ENCODE measurements around the gene UGT3A2.
"Not testable (repeated sequence)": the region's sequence is repeated elsewhere in the genome, so short reads cannot be mapped to it uniquely, and the experiment has no call there.

The UGT3A2 gene

GRCh38 chr5:36054647-36055046 lies 12.0 kb downstream of the UGT3A2 start:
- DNase-seq (ENCODE audit: low read depth in 2 of 2, low spot score in 1 of 2), result no peak

DNA sequence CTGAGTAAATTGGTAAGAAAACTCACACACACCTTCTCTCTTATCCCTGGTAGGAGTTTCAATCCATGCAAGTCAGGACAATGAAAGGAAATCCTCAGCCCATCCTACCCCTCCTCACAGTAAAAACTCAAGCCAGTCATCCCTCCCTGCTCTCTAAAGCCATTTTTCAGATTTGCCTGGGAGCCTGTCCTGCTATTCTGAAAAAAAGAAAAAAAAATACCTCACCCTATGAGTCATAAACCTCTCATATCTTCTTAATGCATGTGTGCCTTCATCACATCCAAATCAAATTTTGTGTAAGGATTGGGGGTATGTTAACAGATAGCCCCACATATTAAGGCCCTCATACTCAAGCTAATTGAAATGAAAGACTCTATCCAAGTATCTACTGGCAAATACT lies 14.1 kb downstream of the UGT3A2 start:
- DNase-seq (ENCODE audit: low read depth in 2 of 2, low spot score in 1 of 2), result no peak

DNA sequence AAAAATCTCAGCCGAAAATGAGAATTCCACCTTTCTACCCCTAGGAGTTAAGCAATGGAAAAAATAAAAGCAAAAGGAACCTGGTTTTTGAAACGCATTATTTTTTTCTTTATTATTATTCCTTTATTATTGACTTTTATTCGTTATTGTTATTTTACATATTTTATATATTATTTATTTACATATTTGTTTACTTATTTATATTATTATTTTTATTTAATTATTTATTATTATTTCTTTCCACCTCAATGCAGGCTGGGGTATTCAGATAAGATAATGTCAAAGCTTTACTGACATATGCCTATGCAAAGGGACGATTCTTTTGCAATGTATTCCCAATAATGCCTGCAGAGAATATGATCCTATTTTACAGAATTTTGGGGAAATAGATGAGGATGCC lies 16.7 kb downstream of the UGT3A2 start:
- DNase-seq (ENCODE audit: low read depth in 2 of 2, low spot score in 1 of 2), result no peak

DNA sequence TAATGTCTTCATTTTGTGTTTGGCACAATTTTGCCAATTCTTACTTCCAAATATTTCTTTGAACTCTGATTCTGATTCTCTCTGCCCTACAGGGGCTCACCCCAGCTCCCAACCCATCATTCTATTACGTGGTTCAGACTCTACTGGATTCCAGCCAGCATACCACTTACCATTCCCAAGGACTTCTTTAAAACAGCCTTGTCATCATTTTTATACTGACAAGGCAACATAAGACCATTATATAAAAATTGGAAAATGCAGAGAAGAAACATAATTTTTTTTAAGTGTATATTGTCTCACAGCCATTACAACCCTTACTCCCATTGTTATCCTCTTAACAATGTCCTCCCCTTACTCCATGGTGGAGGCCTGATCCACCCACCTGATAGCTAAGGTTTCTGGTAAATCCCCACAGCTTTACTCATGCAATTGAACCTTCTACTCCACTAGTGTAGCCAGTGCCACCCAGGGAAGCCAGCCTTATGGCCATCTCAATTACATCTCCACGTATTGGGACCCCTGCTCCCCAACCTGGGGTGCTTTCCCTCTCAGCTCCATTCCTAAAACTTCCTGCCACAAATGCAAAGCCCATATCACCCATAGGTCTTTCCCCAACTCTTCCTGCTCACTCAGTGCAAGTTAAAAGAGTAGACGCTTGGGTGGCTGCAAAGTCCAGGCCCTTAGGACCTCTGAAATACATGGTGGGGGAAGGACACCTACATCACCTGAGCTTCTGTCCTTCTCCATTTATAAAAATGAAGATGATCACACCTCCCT lies 19.1 kb downstream of the UGT3A2 start:
- no peak for DNase-seq (ENCODE audit: low read depth in 2 of 2, low spot score in 1 of 2)

- DNase-seq (ENCODE audit: low read depth in 2 of 2, low spot score in 1 of 2), result no peak
These were observed 20.8 kb downstream of the UGT3A2 start for GRCh38 chr5:36045895-36046294.

- DNase-seq (ENCODE audit: low read depth in 2 of 2, low spot score in 1 of 2), result no peak
These were observed 25.2 kb downstream of the UGT3A2 start for GRCh38 chr5:36041537-36041845.

GRCh38 chr5:36040651-36041536 lies 25.8 kb downstream of the UGT3A2 start:
- no peak for DNase-seq (ENCODE audit: low read depth in 2 of 2, low spot score in 1 of 2)

- DNase-seq (ENCODE audit: low read depth in 2 of 2, low spot score in 1 of 2), result no peak
These were observed 31.0 kb downstream of the UGT3A2 start for GRCh38 chr5:36035696-36036095.

GRCh38 chr5:36034536-36035134 lies 32.0 kb downstream of the UGT3A2 start:
- DNase-seq (ENCODE audit: low read depth in 2 of 2, low spot score in 1 of 2), result not testable (repeated sequence)

GRCh38 chr5:36033486-36033885 lies 33.2 kb downstream of the UGT3A2 start:
- no peak for DNase-seq (ENCODE audit: low read depth in 2 of 2, low spot score in 1 of 2)

GRCh38 chr5:36033047-36033446 lies 33.6 kb downstream of the UGT3A2 start:
- DNase-seq (ENCODE audit: low read depth in 2 of 2, low spot score in 1 of 2), result no peak

DNA sequence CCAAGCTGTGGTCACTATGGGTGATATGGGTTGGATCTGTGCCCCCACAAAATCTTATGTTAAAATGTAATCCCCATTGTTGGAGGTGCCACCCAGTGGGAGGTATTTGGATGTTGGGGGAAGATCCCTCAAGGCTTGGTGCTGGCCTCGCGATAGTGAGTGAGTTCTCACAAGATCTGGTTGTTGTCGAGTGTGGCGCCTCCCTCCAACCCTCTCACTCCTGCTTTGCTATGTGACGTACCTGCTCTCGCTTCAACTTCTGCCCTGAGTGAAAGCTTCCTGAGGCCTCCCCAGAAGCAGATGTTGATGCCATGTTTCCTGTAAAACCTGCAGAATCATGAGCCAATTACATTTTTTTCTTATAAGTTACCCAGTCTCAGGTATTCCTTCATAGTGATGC lies 35.5 kb downstream of the UGT3A2 start:
- no peak for DNase-seq (ENCODE audit: low read depth in 2 of 2, low spot score in 1 of 2)

GRCh38 chr5:36029914-36030313 lies 36.8 kb downstream of the UGT3A2 start:
- DNase-seq (ENCODE audit: low read depth in 2 of 2, low spot score in 1 of 2), result no peak

GRCh38 chr5:36028816-36029465 lies 37.7 kb downstream of the UGT3A2 start:
- DNase-seq (ENCODE audit: low read depth in 2 of 2, low spot score in 1 of 2), result no peak

- DNase-seq (ENCODE audit: low read depth in 2 of 2, low spot score in 1 of 2), result no peak
These were observed 39.0 kb downstream of the UGT3A2 start for GRCh38 chr5:36027711-36028110.

- no peak for DNase-seq (ENCODE audit: low read depth in 2 of 2, low spot score in 1 of 2)
These were observed 39.8 kb downstream of the UGT3A2 start for GRCh38 chr5:36026706-36027465.

DNA sequence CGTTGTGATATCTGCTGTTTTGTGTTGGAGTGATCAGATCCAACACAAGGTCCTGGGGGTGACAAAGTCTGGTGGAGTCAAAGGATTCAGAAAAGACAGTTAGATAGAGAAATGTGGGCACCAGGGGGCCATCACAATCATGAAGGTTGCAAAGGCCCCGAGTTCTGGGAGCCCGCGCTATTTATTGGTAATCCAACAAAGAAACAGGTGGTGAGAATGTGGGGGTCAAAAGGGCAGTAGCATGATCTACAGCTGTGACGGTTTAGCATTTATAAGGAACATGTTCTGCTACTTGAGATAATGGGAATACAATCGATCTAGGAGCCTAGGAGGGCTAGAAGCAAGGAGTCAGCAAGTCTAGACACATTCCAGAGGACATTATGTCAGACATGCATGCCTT lies 44.4 kb downstream of the UGT3A2 start:
- not testable (repeated sequence) for DNase-seq (ENCODE audit: low read depth in 2 of 2, low spot score in 1 of 2)

DNA sequence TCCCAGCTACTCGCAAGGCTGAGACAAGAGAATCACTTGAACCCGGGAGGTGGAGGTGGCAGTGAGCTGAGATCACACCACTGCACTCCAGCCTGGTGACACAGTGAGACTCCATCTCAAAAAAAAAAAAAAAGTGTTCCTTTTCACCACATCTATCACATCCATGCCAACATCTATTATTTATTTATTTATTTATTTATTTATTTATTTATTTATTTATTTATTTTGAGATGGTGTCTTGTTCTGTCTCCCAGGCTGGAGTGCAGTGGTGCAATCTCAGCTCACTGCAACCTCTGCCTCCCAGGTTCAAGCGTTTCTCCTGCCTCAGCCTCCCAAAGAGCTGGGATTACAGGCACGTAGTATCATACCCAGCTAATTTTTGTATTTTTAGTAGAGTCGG lies 47.1 kb downstream of the UGT3A2 start:
- not testable (repeated sequence) for DNase-seq (ENCODE audit: low read depth in 2 of 2, low spot score in 1 of 2)

DNA sequence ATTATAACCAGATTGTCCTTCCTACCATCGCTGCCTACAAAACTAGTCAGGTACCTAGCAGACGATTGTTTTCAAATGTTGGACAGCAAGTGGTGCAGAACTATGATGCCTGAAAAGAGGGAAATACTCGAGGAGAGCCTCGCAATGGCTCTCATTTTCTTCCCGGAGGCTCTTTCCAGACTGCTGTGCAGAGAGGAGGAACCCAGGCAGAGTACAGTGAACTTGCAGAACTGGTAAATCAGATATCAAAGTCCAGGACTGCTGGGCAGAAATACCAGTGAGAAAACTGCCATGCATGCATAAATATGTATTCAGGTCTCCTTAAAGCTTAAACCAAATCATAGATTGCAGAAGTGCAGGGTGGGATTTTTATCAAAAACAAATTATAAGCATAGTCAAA lies 49.1 kb downstream of the UGT3A2 start:
- no peak for DNase-seq (ENCODE audit: low read depth in 2 of 2, low spot score in 1 of 2)

DNA sequence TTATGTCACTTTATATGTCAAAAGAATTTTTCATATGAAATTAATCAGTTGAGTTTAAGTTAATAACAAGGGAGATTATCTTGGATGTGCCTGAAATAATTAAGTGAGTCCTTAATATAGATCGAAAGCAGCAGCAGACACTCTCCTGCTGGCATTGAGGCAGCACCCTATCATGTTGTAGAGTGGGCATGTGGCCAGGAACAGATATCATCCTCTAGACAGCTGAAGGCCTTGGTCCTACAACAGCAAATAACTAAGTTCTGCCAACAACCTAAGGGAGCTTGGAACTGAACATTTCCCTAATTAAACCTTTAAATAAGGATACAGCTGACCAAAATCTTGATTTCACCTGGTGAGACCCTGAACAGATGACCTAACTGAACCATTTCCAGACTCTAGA lies 49.7 kb downstream of the UGT3A2 start:
- no peak for DNase-seq (ENCODE audit: low read depth in 2 of 2, low spot score in 1 of 2)

DNA sequence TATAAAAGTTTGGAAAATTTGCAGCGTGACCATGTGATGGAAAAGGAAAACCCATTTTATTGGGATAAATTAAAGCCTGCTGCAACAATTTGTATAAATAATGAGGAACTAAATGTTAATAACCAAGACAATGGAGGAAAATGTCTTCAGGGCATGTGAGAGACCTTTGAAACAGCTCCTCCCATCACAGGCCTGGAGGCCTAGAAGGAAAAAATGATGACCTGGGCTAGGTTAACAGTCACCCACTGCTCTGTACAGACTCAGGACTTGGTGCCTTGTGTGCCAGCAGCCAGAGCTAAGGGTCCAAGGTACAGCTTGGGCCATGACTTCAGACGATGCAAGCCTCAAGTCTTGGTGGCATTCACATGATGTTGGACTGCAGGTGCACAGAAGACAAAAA lies 53.5 kb downstream of the UGT3A2 start:
- DNase-seq (ENCODE audit: low read depth in 2 of 2, low spot score in 1 of 2), result no peak

Data from stimulated activated CD8-positive, alpha-beta memory T cell treated with anti-CD3 and anti-CD28 coated beads, Interleukin-4, amount 100 ng/mL, for 4 hours (primary cell).